A549 (cell line): ENCODE measurements around the gene ATG9A. TPM values are rescaled to one million over a fixed set of nuclear protein-coding genes. Genes with fewer than 3 reads are reported as not detected.

Experiments
- ATAC-seq, 2 experiments: fragments of 200-7000 bp in 1 of 2; fragments of >200 bp in 1 of 2; cut with Nextera tagmentation in 1 of 2; cut with Tn5 transposase in 1 of 2; 3 replicates each; pipeline versions ENCODE4 v1.8.0 to v1.9.1; 2018 to 2020; ENCODE audit warnings: mild to moderate bottlenecking in 1 of 2, moderate library complexity in 1 of 2
- CTCF ChIA-PET: fragments of 300-600 bp; sonication (Branson Sonifier 250); formaldehyde crosslinking; extraction: SDS; loops from one replicate; lab custom pipeline; 2021; ENCODE audit warnings: antibody characterized with exemption, inconsistent platforms; lab: Yijun Ruan, JAX
- POLR2A ChIA-PET: fragments of 350-600 bp; formaldehyde crosslinking; extraction: SDS; loops from one replicate; lab custom pipeline; 2021; ENCODE audit warnings: antibody characterized with exemption, inconsistent platforms; lab: Yijun Ruan, JAX
- DNase-seq, 2 experiments: peaks; one replicate each; pipeline versions ENCODE4 v3.0.0 to v3.0.0-alpha.2; 2011 to 2016; ENCODE audit warnings: low read depth in 1 of 2, low spot score in 1 of 2
- FAIRE-seq: peaks from 2 replicates; lab custom pipeline; 2011; peaks lifted over from hg19 to GRCh38; lab: Jason Lieb, UNC
- H3K27ac ChIP-seq, 2 experiments: fragments of >200 bp; sonication (Bioruptor Twin); formaldehyde crosslinking; 3 replicates each; pipeline ENCODE4 v1.5.1; 2016 to 2017
- H3K4me1 ChIP-seq: fragments of >200 bp; sonication (Bioruptor Twin); formaldehyde crosslinking; 3 replicates; pipeline ENCODE4 v1.6.1; 2016
- H3K4me2 ChIP-seq: fragments of >200 bp; sonication (Bioruptor Twin); formaldehyde crosslinking; 3 replicates; pipeline ENCODE4 v1.6.1; 2016
- H3K4me3 ChIP-seq: fragments of >200 bp; sonication (Bioruptor Twin); formaldehyde crosslinking; 3 replicates; pipeline ENCODE4 v1.5.1; 2016
- H3K9me3 ChIP-seq: fragments of >200 bp; sonication (Bioruptor Twin); formaldehyde crosslinking; 3 replicates; pipeline ENCODE4 v1.6.1; 2016
- BCL3 ChIP-seq: fragments of >200 bp; sonication (Bioruptor Twin); formaldehyde crosslinking; IDR thresholded peaks from 3 replicates; pipeline ENCODE4 v1.6.1; 2016
- CHD4 ChIP-seq: fragments of 200-600 bp; sonication (generic); IDR thresholded peaks from 2 replicates; pipeline ENCODE4 v1.6.1; 2016; ENCODE audit warnings: antibody characterized with exemption, mild to moderate bottlenecking, borderline replicate concordance
- CTCF ChIP-seq: fragments of >200 bp; sonication (Bioruptor Twin); formaldehyde crosslinking; IDR thresholded peaks from 3 replicates; pipeline ENCODE4 v1.5.1; 2016
- EHF ChIP-seq: fragments of 250-450 bp; sonication (Bioruptor Pico); IDR thresholded peaks from 2 replicates; pipeline ENCODE4 v1.5.0; 2020; ENCODE audit warnings: mild to moderate bottlenecking
- EHMT2 ChIP-seq: fragments of 200-600 bp; sonication (generic); IDR thresholded peaks from 2 replicates; pipeline ENCODE4 v1.6.1; 2016; ENCODE audit warnings: antibody characterized with exemption, low read depth, mild to moderate bottlenecking, moderate library complexity
- GATA3 ChIP-seq: IDR thresholded peaks from 2 replicates; pipeline ENCODE4 v1.6.1; 2012; ENCODE audit warnings: borderline replicate concordance
- HDAC2 ChIP-seq: fragments of 200-600 bp; sonication (generic); IDR thresholded peaks from 2 replicates; pipeline ENCODE4 v1.6.1; 2016
- HEYL ChIP-seq: fragments of 250-450 bp; sonication (Bioruptor Pico); IDR thresholded peaks from 2 replicates; pipeline ENCODE4 v1.8.0; 2021; ENCODE audit warnings: mild to moderate bottlenecking, moderate library complexity
- HMGXB4 ChIP-seq: fragments of 250-450 bp; sonication (Bioruptor Pico); IDR thresholded peaks from 2 replicates; pipeline ENCODE4 v1.5.0; 2021; ENCODE audit warnings: mild to moderate bottlenecking, moderate library complexity, borderline replicate concordance
- HOXA7 ChIP-seq: fragments of 250-450 bp; sonication (Bioruptor Pico); IDR thresholded peaks from 2 replicates; pipeline ENCODE4 v1.5.0; 2020; ENCODE audit warnings: mild to moderate bottlenecking, moderate library complexity
- HOXB13 ChIP-seq: fragments of 250-450 bp; sonication (Bioruptor Pico); IDR thresholded peaks from 2 replicates; pipeline ENCODE4 v1.5.0; 2020; ENCODE audit warnings: low read depth, mild to moderate bottlenecking, moderate library complexity
- JUN ChIP-seq, 2 experiments: fragments of >200 bp; sonication (Bioruptor Twin); formaldehyde crosslinking; IDR thresholded peaks; 2 replicates in 1 of 2; 3 replicates in 1 of 2; pipeline ENCODE4 v1.6.1; 2016 to 2017
- KDM5A ChIP-seq: fragments of 200-600 bp; sonication (generic); IDR thresholded peaks from 2 replicates; pipeline ENCODE4 v1.6.1; 2016; ENCODE audit warnings: antibody characterized with exemption, mild to moderate bottlenecking
- MAFK ChIP-seq: fragments of 450-650 bp; IDR thresholded peaks from 2 replicates; pipeline ENCODE4 v1.6.1; 2014; ENCODE audit not compliant: partially characterized antibody
- MAX ChIP-seq: IDR thresholded peaks from 2 replicates; pipeline ENCODE4 v1.6.1; 2012
- MYC ChIP-seq: IDR thresholded peaks from 2 replicates; pipeline ENCODE4 v1.6.1; 2012; ENCODE audit warnings: mild to moderate bottlenecking, inconsistent platforms, low read length, improper control_type of control experiment, borderline replicate concordance
- POLR2AphosphoS2 ChIP-seq: conservative IDR thresholded peaks from 2 replicates; pipeline ENCODE4 v1.6.1; 2012; ENCODE audit warnings: low read length, improper control_type of control experiment, inconsistent platforms
- RAD21 ChIP-seq, 2 experiments: fragments of >200 bp in 1 of 2; sonication (Bioruptor Twin) in 1 of 2; formaldehyde crosslinking in 1 of 2; IDR thresholded peaks in 1 of 2; conservative IDR thresholded peaks in 1 of 2; 2 replicates in 1 of 2; 3 replicates in 1 of 2; pipeline ENCODE4 v1.6.1; 2012 to 2018; ENCODE audit warnings: inconsistent platforms in 1 of 2
- RCOR1 ChIP-seq: fragments of 150-350 bp; IDR thresholded peaks from 2 replicates; pipeline ENCODE4 v1.6.1; 2014; ENCODE audit warnings: antibody characterized with exemption, low read length, low read depth
- REST ChIP-seq: fragments of 200-600 bp; sonication (generic); IDR thresholded peaks from 2 replicates; pipeline ENCODE4 v1.6.1; 2016; ENCODE audit warnings: antibody characterized with exemption, mild to moderate bottlenecking, moderate library complexity
- RNF2 ChIP-seq: fragments of 200-600 bp; sonication (generic); IDR thresholded peaks from 2 replicates; pipeline ENCODE4 v1.6.1; 2016; ENCODE audit warnings: low read depth, mild to moderate bottlenecking, antibody characterized with exemption, moderate library complexity, borderline replicate concordance
- SREBF2 ChIP-seq: fragments of 450-650 bp; IDR thresholded peaks from 2 replicates; pipeline ENCODE4 v1.6.1; 2014; ENCODE audit warnings: mild to moderate bottlenecking, moderate library complexity
- USF2 ChIP-seq: fragments of 450-650 bp; IDR thresholded peaks from 2 replicates; pipeline ENCODE4 v1.6.1; 2014; ENCODE audit warnings: antibody characterized with exemption
- ZSCAN20 ChIP-seq: fragments of 250-450 bp; sonication (Bioruptor Pico); IDR thresholded peaks from 2 replicates; pipeline ENCODE4 v1.8.0; 2022; ENCODE audit warnings: mild to moderate bottlenecking, moderate library complexity
- WGBS: methylation state at CpG from one replicate; pipeline ENCODE4 v1.1.6; 2017; ENCODE audit errors: missing lambda C conversion rate; 5-methylcytosine and 5-hydroxymethylcytosine counted together
- polyA plus RNA-seq, 4 experiments: library from polyadenylated mRNA; depleted of rRNA in 3 of 4; stranded (reverse); fragments of >200 nt; fragmentation: RNase III in 1 of 4; extraction: RNeasy Plus Mini Kit Qiagen cat#74134 plus additional on column Dnase treatment in 1 of 4; gene quantifications; 2 replicates in 3 of 4; 3 replicates in 1 of 4; pipeline ENCODE4 v1.2.3, GENCODE V29; 2011 to 2017

Gene ATG9A
- polyA plus RNA-seq, 2 of the 4 experiments (the other 2 are of a cell fraction), result 41.9 to 75.2 TPM

GRCh38 chr2:219218732-219219701 is 10.4 kb downstream of the ATG9A start, which contains the start of gene ABCB6 (continued):
- no peak for TF ChIP-seq KDM5A
- peak; percentile 66; the same call in 1 of the 3 replicates for TF ChIP-seq BCL3
- no peak for TF ChIP-seq RAD21 (conservative IDR thresholded peaks at IDR 0.05 in 1 of 2, IDR thresholded peaks at IDR 0.05 in 1 of 2)
- no peak; the same call in 1 of the 2 replicates for TF ChIP-seq POLR2AphosphoS2
- TF ChIP-seq RCOR1, result no peak
- no peak for TF ChIP-seq HMGXB4 (CRISPR knock-in tag)
- peak; percentile 57 for TF ChIP-seq GATA3
- no peak for TF ChIP-seq MAFK
- TF ChIP-seq EHMT2, result no peak
- TF ChIP-seq CHD4, result no peak
- TF ChIP-seq HOXA7 (CRISPR knock-in tag), result no peak
- TF ChIP-seq MYC, result peak; percentile 74
- no peak for TF ChIP-seq CTCF
- peak; percentile 95 for TF ChIP-seq USF2
- no peak for TF ChIP-seq HDAC2

- peak; percentile 84 to 85 for ATAC-seq
- Histone ChIP-seq H3K4me3 (peak overlapping the region; percentile 65), H3K4me2 (peak overlapping the region; percentile 93), H3K4me1 (peaks cover 30% of the 10 kb centered on the region), H3K9me3 (no peaks in the 10 kb centered on the region), H3K27ac (peak overlapping the region; percentile 92 to 95)
- 0% methylated on average over 10 of the region's 37 CpGs for WGBS
- CTCF ChIA-PET, result interaction anchor here (0.6 to 7.3 kb wide), 12 partner anchors 19 to 312 kb away, joined by 3 to 79 read pairs (median 4); partner anchors contain the start of gene DNAJB2
- DNase-seq, result peak; percentile 48 to 80
- no peak for TF ChIP-seq MAX
- no peak for TF ChIP-seq ZSCAN20 (CRISPR knock-in tag)
- TF ChIP-seq REST, result peak; percentile 82
- TF ChIP-seq HEYL (CRISPR knock-in tag), result no peak
- TF ChIP-seq EHF (CRISPR knock-in tag), result peak; percentile 37; the same call in 1 of the 2 replicates
- TF ChIP-seq HOXB13 (CRISPR knock-in tag), result 0 out of 2 replicates have a peak, but pooled peaks have one; percentile 26
- TF ChIP-seq SREBF2, result no peak
- TF ChIP-seq RAD21 (conservative IDR thresholded peaks at IDR 0.05 in 1 of 2, IDR thresholded peaks at IDR 0.05 in 1 of 2), result peak in 1 of 2 experiments; percentile 13; a peak in 1 of 5 replicates
- no peak for TF ChIP-seq CHD4
- no peak for TF ChIP-seq RNF2
- no peak for TF ChIP-seq JUN (IDR thresholded peaks at IDR 0.05)
- TF ChIP-seq GATA3, result no peak
- POLR2A ChIA-PET, result interaction anchor here (0.5 to 3.8 kb wide), 12 partner anchors 9 to 222 kb away, joined by 3 to 25 read pairs (median 8); partner anchors contain the start of genes ANKZF1, ATG9A, CNPPD1 and DNAJB2
- no peak for FAIRE-seq
Measured at GRCh38 chr2:219218217-219218731, 11.2 kb downstream of the ATG9A start.
